ENCODE results near the gene CMKLR1. TPM values are rescaled to one million over a fixed set of nuclear protein-coding genes. Genes with fewer than 3 reads are reported as not detected.

The CMKLR1 gene
- polyA plus RNA-seq, 1 of the 3 experiments (the other 2 are of a cell fraction): 0.15 TPM

DNA sequence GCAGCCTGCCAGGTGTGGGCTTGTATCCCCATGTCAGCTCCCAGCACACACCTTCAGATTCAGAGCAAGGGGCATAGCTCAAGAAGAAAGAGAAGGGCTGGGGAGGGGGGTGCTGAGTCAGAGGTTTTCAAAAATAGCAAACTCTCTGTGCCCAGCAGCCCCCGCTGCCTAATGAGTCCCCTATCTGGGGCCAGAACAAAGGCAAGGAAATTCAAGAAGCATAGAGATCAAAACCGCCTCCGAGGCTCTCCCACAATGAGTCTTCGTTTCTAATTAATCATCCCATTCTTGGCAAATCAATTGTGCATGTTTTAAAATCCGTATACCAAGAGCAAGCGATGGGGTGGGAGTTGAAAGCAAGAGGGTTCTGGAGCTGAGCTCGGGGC, 19.5 kb upstream of the CMKLR1 start:
- Histone ChIP-seq H3K27ac (ENCODE audit: low read depth in 2 of 2, low read length in 1 of 2) (no peak overlapping the region), H3K4me1 (ENCODE audit: control insufficient read depth in 1 of 2, insufficient read depth in 2 of 2, low read depth in 1 of 2, low read length in 1 of 2) (peaks cover 0 to 2% of the 10 kb centered on the region in 2 experiments; a peak in 1 of 4 replicates), H3K9ac (no peak overlapping the region), H4K20me1 (ENCODE audit: insufficient read depth) (no peaks in the 10 kb centered on the region), H3K36me3 (replicated peaks in 1 of 2; ENCODE audit: control insufficient read depth in 1 of 2, insufficient read depth in 2 of 2, low read length in 1 of 2) (no peaks in the 10 kb centered on the region), H3K4me3 (ENCODE audit: low read depth in 2 of 2, low read length in 1 of 2) (no peak overlapping the region), H3K9me3 (no peaks in the 10 kb centered on the region), H3K9me2 (no peaks in the 10 kb centered on the region), H3F3A (replicated peaks; ENCODE audit: insufficient read depth) (no peaks in the 10 kb centered on the region), H3K27me3 (ENCODE audit: insufficient read depth) (no peaks in the 10 kb centered on the region), H3K79me2 (ENCODE audit: insufficient read depth) (no peaks in the 10 kb centered on the region), H2AFZ (ENCODE audit: low read depth) (no peak overlapping the region), H3K4me2 (no peak overlapping the region)
- TF ChIP-seq CHD2 (IDR thresholded peaks at IDR 0.05; ENCODE audit: low read length, partially characterized antibody) (no peak), RFX5 (IDR thresholded peaks at IDR 0.05; ENCODE audit: low read length) (no peak), EP300 (IDR thresholded peaks at IDR 0.05; ENCODE audit: borderline replicate concordance in 1 of 2, low read depth in 1 of 2, low read length in 1 of 2) (no peak), IRF3 (IDR thresholded peaks at IDR 0.05; ENCODE audit: low read depth, low read length) (no peak), ELF1 (IDR thresholded peaks at IDR 0.05) (no peak), FOXM1 (IDR thresholded peaks at IDR 0.05; ENCODE audit: low read depth) (no peak), GATA2 (CRISPR knock-in tag; IDR thresholded peaks at IDR 0.05) (no peak), MXI1 (IDR thresholded peaks at IDR 0.05; ENCODE audit: low read depth, low read length) (no peak), SMC3 (IDR thresholded peaks at IDR 0.05; ENCODE audit: low read depth, low read length) (no peak), NFIC (IDR thresholded peaks at IDR 0.05; ENCODE audit: borderline replicate concordance) (no peak), EZH2phosphoT487 (IDR thresholded peaks at IDR 0.05; ENCODE audit: borderline replicate concordance, low read depth) (no peak), RCOR1 (IDR thresholded peaks at IDR 0.05; ENCODE audit: low read length) (no peak), TEAD4 (IDR thresholded peaks at IDR 0.05; ENCODE audit: borderline replicate concordance, insufficient read depth) (no peak), MEF2A (IDR thresholded peaks at IDR 0.05; ENCODE audit: borderline replicate concordance, low read depth) (no peak), NRF1 (IDR thresholded peaks at IDR 0.05; ENCODE audit: low read depth, low read length) (no peak), RXRA (IDR thresholded peaks at IDR 0.05; ENCODE audit: borderline replicate concordance, low read depth) (no peak), TAF1 (IDR thresholded peaks at IDR 0.05; ENCODE audit: borderline replicate concordance, low read depth, low read length) (no peak), FOXJ3 (CRISPR knock-in tag; IDR thresholded peaks at IDR 0.05) (no peak)
- TF ChIP-seq, protein P1, sequence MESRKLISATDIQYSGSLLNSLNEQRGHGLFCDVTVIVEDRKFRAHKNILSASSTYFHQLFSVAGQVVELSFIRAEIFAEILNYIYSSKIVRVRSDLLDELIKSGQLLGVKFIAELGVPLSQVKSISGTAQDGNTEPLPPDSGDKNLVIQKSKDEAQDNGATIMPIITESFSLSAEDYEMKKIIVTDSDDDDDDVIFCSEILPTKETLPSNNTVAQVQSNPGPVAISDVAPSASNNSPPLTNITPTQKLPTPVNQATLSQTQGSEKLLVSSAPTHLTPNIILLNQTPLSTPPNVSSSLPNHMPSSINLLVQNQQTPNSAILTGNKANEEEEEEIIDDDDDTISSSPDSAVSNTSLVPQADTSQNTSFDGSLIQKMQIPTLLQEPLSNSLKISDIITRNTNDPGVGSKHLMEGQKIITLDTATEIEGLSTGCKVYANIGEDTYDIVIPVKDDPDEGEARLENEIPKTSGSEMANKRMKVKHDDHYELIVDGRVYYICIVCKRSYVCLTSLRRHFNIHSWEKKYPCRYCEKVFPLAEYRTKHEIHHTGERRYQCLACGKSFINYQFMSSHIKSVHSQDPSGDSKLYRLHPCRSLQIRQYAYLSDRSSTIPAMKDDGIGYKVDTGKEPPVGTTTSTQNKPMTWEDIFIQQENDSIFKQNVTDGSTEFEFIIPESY (IDR thresholded peaks at IDR 0.05; ENCODE audit: borderline replicate concordance, low read depth): no peak
- TF ChIP-seq, protein P2, sequence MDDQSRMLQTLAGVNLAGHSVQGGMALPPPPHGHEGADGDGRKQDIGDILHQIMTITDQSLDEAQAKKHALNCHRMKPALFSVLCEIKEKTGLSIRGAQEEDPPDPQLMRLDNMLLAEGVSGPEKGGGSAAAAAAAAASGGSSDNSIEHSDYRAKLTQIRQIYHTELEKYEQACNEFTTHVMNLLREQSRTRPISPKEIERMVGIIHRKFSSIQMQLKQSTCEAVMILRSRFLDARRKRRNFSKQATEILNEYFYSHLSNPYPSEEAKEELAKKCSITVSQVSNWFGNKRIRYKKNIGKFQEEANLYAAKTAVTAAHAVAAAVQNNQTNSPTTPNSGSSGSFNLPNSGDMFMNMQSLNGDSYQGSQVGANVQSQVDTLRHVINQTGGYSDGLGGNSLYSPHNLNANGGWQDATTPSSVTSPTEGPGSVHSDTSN (IDR thresholded peaks at IDR 0.05): no peak
- DNase-seq: no peak
- WGBS (ENCODE audit: low lambda C conversion rate): 31% methylated on average over 7 of the region's 7 CpGs
- POLR2A ChIA-PET: no interaction called here
- CTCF ChIA-PET: no interaction called here

Measured in SK-N-SH (cell line).